A204.1 (cell line): ENCODE measurements around the gene CD68.

Experiments
- FAIRE-seq: peaks from 2 replicates; lab custom pipeline; 2012; peaks lifted over from hg19 to GRCh38; lab: Jason Lieb, UNC

CD68 gene

GRCh38 chr17:7559320-7560171 is 19.9 kb upstream of the CD68 start:
- FAIRE-seq = no peak

DNA sequence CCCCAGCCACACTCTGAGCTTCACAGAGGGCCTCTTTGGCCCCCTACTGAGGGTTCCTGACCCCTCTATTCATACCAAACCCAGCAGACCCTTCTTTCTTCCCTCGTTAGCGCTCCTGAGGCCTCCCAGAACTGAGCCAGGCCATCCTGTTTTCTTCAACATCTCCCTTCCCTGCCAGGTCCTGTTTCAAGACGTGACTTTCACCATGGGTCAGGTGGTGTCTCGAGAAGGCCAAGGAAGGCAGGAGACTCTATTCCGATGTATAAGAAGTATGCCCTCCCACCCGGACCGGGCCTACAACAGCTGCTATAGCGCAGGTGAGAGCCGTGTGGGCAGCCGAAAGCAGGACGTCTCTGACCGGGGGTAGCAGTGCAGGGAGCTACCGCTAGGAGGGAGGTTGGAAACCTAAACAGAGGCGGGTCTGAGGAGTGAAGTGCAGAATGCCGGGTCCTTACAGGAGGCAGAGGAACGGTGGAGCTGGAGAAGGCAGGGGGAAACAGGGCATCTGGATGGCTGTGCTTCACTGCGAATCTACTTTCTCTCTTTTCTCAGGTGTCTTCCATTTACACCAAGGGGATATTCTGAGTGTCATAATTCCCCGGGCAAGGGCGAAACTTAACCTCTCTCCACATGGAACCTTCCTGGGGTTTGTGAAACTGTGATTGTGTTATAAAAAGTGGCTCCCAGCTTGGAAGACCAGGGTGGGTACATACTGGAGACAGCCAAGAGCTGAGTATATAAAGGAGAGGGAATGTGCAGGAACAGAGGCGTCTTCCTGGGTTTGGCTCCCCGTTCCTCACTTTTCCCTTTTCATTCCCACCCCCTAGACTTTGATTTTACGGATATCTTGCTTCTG is 19.0 kb upstream of the CD68 start:
- no peak for FAIRE-seq

DNA sequence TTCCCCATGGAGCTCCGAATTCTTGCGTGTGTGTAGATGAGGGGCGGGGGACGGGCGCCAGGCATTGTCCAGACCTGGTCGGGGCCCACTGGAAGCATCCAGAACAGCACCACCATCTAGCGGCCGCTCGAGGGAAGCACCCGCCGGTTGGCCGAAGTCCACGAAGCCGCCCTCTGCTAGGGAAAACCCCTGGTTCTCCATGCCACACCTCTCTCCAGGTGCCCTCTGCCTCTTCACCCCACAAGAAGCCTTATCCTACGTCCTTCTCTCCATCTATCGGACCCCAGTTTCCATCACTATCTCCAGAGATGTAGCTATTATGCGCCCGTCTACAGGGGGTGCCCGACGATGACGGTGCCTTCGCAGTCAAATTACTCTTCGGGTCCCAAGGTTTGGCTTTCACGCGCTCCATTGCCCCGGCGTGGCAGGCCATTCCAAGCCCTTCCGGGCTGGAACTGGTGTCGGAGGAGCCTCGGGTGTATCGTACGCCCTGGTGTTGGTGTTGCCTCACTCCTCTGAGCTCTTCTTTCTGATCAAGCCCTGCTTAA is 18.3 kb upstream of the CD68 start:
- peak; percentile 56 for FAIRE-seq

- no peak for FAIRE-seq
Measured at GRCh38 chr17:7561589-7562207, 17.7 kb upstream of the CD68 start, which contains the start of gene SENP3. TSS of gene SENP3 (plus strand) at chr17:7561919. CDS start at chr17:7563077, 1,158 bp downstream.

DNA sequence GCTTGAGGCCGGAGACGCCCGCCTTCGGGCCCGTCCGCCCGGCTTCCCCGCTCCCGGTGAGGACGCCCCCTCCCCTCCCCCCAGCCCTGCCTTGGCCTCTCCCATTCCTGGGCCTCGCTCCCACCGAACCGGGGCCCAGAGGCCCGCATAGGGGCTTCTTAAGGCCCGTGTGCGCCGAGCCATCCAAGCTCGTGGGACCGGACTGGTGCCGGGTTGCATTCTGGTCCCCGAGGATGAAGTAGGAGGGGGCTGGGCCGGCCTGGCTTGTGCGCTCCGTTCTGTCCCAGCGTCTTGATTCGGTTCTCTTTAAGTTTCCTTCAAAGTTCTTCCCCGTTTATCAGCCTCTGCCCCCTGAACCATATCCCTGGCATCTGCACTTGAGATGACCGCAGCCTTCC is 17.2 kb upstream of the CD68 start:
- no peak for FAIRE-seq

GRCh38 chr17:7563115-7563869 is 16.1 kb upstream of the CD68 start:
- FAIRE-seq = no peak

DNA sequence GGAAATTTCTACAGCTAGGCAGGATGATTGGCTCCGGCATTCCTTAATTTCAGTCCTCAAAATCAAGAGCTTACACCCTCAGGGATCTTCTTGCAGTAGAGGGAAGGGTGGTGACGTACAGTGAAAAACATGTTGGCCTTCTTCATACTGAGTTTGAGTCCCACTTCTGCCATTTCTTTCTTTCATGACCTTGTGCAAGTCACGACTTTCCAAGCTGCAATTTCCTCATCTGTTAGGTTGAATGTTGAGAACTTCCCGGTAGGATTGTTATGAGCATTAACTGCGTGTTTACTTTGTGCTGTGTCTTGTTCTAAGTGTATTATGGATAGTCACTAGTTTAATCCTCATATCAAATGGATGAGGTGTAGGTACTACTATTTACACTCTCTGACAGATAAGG is 9.9 kb upstream of the CD68 start:
- FAIRE-seq = no peak

- FAIRE-seq = no peak
Measured at GRCh38 chr17:7570351-7570750, 9.1 kb upstream of the CD68 start.

GRCh38 chr17:7572338-7572587 is 7.2 kb upstream of the CD68 start:
- FAIRE-seq = peak; percentile 98

GRCh38 chr17:7572588-7573323 is 6.7 kb upstream of the CD68 start:
- FAIRE-seq = no peak

GRCh38 chr17:7573324-7574080 is 5.9 kb upstream of the CD68 start:
- no peak for FAIRE-seq

DNA sequence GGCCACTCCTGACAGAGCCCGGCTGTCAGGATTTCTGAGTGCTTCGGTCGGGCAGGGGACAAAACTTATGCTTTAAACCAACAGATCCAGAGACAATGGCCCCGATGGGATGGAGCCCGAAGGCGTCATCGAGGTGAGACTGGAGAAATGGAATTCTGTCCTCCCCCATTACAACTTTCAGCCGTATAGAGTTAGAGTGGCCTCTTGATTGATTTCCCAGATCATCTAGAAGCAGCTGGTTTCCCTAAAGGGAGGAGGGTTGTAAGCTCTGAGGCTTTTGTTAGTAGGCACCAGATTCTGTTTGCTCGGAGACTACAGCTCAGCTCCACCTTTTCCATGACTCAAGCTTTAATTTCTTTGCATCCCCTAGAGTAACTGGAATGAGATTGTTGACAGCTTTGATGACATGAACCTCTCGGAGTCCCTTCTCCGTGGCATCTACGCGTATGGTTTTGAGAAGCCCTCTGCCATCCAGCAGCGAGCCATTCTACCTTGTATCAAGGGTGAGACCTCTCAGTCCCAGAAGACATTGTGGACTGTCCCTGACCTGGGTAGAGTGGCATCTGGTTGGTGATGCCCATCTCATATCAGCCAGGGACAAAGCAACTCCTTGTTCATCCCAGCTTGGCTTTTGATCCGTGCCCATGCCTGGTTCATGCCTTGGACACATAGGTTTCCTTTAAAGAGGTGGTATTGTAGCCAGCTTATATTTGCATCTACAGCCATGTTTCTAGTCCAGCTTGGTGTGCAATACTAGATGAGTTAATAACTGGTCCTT is 5.1 kb upstream of the CD68 start:
- FAIRE-seq = no peak

DNA sequence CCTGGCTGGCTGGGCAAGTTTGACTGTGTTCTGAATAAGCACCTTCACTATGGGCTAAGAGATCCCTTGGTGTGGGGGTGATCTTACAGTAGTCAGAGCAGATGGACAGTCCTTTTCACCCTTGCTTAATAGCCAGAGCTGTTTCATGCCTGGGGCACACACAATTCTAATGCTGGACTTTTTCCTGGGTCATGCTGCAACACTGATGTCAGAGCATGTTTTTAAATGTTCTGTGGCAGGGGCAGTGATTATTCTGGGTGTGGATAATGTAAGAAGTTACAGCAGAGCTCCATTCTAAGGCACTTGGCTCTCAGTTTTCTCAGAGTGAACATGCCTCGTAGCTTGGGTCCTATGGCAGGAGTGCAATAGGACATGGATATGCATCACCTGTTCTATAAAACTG is 4.0 kb upstream of the CD68 start:
- no peak for FAIRE-seq

DNA sequence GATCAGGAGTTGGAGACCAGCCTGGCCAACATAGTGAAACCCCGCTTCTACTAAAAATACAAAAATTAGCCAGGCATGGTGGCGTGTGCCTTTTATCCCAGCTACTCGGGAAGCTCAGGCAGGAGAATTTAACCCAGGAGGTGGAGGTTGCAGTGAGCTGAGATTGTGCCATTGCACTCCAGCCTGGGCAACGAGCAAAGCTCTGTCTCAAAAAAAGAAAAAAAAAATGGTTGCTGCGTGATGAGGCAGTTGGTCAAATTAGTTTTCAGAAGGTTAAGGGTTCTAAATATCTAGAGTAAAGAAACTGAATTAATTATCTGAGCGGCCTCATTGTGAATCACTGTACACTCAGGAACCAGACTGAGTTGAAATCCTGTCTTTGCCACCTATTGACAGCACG is 3.5 kb upstream of the CD68 start:
- FAIRE-seq = no peak

GRCh38 chr17:7576432-7576937 is 3.0 kb upstream of the CD68 start:
- FAIRE-seq = no peak

DNA sequence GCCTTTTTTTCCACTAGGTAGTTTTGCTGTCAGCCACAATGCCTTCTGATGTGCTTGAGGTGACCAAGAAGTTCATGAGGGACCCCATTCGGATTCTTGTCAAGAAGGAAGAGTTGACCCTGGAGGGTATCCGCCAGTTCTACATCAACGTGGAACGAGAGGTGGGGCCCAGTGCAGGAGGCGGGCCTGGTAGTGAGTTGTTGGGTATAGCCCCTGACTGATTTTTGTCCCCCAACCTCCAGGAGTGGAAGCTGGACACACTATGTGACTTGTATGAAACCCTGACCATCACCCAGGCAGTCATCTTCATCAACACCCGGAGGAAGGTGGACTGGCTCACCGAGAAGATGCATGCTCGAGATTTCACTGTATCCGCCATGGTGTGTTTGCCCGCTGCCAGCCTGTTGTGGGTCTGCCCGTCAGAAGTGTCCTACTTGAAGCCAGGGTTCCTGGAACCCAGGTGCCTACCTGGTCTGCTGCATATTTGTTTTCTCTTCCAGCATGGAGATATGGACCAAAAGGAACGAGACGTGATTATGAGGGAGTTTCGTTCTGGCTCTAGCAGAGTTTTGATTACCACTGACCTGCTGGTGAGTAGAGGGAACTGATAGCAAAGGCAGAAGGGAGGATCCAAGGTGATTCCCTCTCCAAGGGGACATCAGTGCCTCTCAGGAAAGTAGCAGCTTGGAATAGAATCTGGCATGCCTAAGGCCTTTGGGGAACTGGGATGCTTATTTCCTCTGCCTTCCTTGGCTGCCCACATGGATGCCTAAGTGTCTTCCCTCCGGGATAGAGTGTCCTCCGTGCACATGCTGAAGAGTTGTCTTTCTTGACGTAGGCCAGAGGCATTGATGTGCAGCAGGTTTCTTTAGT is 1.9 kb upstream of the CD68 start:
- FAIRE-seq = no peak

DNA sequence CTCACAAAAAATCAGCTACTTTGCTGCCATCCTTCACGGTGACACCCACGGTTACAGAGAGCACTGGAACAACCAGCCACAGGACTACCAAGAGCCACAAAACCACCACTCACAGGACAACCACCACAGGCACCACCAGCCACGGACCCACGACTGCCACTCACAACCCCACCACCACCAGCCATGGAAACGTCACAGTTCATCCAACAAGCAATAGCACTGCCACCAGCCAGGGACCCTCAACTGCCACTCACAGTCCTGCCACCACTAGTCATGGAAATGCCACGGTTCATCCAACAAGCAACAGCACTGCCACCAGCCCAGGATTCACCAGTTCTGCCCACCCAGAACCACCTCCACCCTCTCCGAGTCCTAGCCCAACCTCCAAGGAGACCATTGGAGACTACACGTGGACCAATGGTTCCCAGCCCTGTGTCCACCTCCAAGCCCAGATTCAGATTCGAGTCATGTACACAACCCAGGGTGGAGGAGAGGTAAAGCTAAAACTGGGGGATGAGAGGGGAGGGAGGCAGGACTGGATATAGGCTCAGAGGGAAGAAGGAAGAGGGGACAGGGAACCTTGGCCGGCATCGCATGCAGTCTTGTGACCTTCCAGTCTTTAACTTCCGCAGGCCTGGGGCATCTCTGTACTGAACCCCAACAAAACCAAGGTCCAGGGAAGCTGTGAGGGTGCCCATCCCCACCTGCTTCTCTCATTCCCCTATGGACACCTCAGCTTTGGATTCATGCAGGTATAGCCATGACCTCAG is 581 bp downstream of the CD68 start:
- no peak for FAIRE-seq
